Fibroblast of the aortic adventitia (primary cell): ENCODE results near the gene COQ7. TPM values are rescaled to one million over a fixed set of nuclear protein-coding genes. Genes with fewer than 3 reads are reported as not detected.

Experiments
- DNase-seq: peaks from one replicate; pipeline ENCODE4 v3.0.0-alpha.2; 2010; ENCODE audit warnings: low read depth
- H3K4me3 ChIP-seq: 2 replicates; pipeline ENCODE4 v1.5.1; 2011; ENCODE audit warnings: low read depth, mild to moderate bottlenecking, control low read depth, low read length, moderate library complexity
- total RNA-seq: library from RNA; depleted of rRNA; stranded (reverse); fragments of >200 nt; gene quantifications from 2 replicates; pipeline ENCODE4 v1.2.3, GENCODE V29; 2012; ENCODE audit warnings: low replicate concordance
- TF ChIP-seq, protein P1 (sequence below): IDR thresholded peaks from 2 replicates; pipeline ENCODE4 v1.5.1; 2011; ENCODE audit warnings: mild to moderate bottlenecking, low read length, control low read depth, inconsistent platforms; ENCODE audit not compliant: insufficient read depth

Gene COQ7
- total RNA-seq, 1 donor, result 12.7 TPM

DNA sequence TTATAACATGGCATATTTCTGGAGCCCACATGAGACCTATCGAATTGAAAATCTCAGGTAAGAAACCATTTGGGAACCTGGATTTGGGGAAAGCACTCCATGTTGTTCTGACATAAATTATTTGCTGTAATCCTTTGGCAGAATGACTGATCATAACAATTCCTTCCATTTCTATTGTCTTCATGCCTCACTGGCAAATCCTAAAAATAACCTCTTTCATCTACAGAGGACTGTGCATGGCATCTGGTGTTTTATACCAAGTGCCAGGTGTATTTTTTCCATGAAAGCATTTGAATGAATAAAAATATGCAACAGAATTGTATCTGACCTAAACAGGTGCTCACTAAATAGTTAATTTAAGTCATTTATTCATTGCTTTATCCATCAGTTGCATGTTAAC lies 33.7 kb upstream of the COQ7 start:
- H3K4me3 ChIP-seq, result no peak overlapping the region
- no peak for DNase-seq
- TF ChIP-seq, protein P1, sequence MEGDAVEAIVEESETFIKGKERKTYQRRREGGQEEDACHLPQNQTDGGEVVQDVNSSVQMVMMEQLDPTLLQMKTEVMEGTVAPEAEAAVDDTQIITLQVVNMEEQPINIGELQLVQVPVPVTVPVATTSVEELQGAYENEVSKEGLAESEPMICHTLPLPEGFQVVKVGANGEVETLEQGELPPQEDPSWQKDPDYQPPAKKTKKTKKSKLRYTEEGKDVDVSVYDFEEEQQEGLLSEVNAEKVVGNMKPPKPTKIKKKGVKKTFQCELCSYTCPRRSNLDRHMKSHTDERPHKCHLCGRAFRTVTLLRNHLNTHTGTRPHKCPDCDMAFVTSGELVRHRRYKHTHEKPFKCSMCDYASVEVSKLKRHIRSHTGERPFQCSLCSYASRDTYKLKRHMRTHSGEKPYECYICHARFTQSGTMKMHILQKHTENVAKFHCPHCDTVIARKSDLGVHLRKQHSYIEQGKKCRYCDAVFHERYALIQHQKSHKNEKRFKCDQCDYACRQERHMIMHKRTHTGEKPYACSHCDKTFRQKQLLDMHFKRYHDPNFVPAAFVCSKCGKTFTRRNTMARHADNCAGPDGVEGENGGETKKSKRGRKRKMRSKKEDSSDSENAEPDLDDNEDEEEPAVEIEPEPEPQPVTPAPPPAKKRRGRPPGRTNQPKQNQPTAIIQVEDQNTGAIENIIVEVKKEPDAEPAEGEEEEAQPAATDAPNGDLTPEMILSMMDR, result no peak

DNA sequence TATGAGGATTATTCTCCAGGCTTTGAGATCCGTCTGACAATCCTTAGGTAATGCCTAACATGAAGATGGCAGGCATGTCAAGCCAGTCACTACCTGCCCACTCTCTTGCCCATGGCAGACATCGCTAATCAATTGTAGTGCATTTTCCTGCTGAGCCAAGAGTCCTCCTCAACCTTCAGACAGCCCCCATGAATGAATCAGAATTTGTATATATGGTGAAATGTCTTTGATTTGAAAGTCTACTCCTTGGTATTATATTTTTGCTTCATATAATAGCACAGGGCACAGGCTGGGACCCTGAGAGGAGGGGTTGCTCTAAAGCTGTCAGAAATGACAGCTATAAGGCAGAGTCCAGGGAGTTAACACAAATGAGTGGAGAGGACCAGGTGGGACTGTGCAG lies 27.0 kb upstream of the COQ7 start:
- TF ChIP-seq, protein P1, result no peak
- no peak for DNase-seq
- no peak overlapping the region for H3K4me3 ChIP-seq

DNA sequence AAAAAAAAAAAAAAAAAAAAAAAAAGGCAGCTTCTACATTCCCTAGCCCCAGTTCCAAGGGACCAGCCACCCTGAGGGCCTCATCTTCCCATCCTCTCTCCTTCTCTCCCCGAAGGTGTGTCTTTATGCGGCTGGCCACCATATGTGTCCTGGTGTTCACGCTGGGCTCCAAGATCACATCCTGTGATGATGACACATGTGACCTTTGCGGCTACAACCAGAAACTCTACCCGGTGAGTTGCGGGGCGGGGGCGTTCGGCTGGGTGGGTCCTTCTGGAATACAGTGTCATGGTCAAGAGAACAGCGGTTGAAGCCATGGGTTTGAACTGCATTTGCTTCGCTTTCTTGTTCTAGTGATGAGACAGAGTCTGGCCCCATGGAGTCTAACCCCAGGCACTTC lies 22.6 kb upstream of the COQ7 start:
- no peak for DNase-seq
- TF ChIP-seq, protein P1, result no peak
- H3K4me3 ChIP-seq, result no peak overlapping the region

DNA sequence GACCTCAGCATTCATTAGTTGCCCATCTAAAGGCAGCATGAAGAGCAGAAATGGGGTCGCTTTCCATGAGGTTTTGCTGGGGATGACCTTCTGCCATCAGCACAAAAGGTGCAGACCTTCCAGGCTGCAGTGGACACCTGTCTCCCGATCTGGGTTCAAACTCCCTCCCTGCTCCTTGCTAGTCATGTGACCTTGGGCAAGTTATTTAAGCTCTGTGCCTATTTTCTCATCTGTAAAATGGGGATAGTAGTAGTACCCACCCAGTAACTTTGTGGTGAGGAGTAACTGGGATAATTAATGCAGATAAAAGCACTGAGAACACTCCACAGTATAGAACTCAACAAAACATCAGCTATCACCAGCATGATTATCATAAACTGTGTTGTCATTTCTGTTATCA lies 21.4 kb upstream of the COQ7 start:
- no peak overlapping the region for H3K4me3 ChIP-seq
- DNase-seq, result no peak
- TF ChIP-seq, protein P1, result no peak

DNA sequence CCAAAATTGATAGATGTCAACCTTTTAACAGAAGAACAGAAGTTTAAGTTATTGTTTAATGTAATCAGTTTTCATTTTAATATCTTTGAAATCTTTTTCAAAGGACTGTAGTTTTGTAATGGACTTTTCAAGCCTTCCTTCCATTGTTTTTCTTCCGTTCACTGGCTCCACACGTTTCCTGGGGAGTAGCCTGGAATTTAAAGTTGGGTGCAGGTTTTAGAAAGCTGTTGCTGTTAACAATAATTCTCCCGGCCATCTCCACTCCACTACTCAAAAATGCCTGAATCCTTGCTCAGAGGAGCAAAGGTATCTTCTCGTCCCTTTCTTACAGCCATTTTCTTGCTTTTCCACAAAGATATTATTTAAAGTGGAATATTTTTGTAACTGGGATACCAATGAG lies 4.7 kb upstream of the COQ7 start:
- no peak overlapping the region for H3K4me3 ChIP-seq
- TF ChIP-seq, protein P1, result no peak
- no peak for DNase-seq

DNA sequence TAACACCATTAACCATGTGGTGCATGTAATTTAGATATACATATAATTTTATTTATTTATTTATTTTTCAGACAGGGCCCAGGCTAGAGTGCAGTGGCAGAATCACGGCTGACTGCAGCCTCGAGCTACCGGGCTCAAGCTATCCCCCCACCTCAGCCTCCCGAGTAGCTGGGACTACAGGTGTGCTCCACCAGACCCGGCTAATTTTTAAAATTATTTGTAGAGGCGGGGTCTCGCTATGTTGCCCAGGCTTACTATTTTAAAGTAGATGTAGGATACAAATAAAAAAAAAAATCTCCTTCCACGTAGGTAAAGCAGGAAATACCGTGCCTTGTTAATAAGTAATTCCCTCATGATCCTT lies 446 bp upstream of the COQ7 start:
- TF ChIP-seq, protein P1, result no peak
- H3K4me3 ChIP-seq, result peak overlapping the region; percentile 5
- DNase-seq, result no peak

DNA sequence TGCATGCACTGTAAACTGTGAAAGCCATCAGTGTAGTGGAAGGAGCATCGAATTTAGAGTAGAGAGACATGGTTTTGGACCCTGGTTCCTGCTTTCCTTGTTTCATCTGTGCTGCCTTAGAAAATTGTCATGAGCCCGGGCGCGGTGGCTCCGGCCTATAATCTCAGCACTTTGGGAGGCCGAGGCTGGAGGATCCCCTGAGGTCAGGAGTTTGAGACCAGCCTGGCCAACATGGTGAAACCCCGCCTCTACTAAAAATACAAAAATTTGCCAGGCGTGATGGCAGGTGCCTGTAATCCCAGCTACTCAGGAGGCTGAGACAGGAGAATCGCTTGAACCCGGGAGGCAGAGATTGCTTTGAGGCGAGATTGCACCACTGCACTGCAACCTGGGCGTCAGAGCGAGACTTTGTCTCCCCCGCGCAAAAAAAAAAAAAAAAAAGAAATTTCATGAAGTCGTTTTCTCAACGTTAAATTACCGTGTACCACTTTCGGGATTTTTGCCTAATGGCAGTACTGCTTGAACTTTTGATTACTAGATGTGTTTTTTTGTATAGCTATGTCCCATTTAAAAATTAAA lies 912 bp downstream of the COQ7 start:
- TF ChIP-seq, protein P1, result no peak
- no peak for DNase-seq
- H3K4me3 ChIP-seq, result peak overlapping the region; percentile 92
